Thyroid gland (tissue), 4 donors: Measurements from ENCODE around the gene SLC44A4.

Experiments used
- CTCF ChIP-seq, 6 experiments: fragments of 200-600 bp in 3 of 6; fragments of 450-650 bp in 3 of 6; sonication (generic) in 3 of 6; IDR thresholded peaks; one replicate each; pipeline ENCODE4 v1.5.1; 2016 to 2019; ENCODE audit warnings: antibody characterized with exemption in 6 of 6, mild to moderate bottlenecking in 2 of 6, inconsistent platforms in 1 of 6, moderate library complexity in 1 of 6
- POLR2A ChIP-seq, 2 donors: fragments of 450-650 bp; IDR thresholded peaks; one replicate each; pipeline ENCODE4 v1.6.1; 2017; ENCODE audit warnings: antibody characterized with exemption in 2 of 2, mild to moderate bottlenecking in 2 of 2, moderate library complexity in 1 of 2

- no peak for TF ChIP-seq CTCF (IDR thresholded peaks at IDR 0.05)
- TF ChIP-seq POLR2A (IDR thresholded peaks at IDR 0.05), result no peak
Observed at GRCh38 chr6:31908791-31909190, 30.0 kb upstream of the SLC44A4 start.
